ENCODE data around the gene ATOSA.

The ATOSA gene, protein sequence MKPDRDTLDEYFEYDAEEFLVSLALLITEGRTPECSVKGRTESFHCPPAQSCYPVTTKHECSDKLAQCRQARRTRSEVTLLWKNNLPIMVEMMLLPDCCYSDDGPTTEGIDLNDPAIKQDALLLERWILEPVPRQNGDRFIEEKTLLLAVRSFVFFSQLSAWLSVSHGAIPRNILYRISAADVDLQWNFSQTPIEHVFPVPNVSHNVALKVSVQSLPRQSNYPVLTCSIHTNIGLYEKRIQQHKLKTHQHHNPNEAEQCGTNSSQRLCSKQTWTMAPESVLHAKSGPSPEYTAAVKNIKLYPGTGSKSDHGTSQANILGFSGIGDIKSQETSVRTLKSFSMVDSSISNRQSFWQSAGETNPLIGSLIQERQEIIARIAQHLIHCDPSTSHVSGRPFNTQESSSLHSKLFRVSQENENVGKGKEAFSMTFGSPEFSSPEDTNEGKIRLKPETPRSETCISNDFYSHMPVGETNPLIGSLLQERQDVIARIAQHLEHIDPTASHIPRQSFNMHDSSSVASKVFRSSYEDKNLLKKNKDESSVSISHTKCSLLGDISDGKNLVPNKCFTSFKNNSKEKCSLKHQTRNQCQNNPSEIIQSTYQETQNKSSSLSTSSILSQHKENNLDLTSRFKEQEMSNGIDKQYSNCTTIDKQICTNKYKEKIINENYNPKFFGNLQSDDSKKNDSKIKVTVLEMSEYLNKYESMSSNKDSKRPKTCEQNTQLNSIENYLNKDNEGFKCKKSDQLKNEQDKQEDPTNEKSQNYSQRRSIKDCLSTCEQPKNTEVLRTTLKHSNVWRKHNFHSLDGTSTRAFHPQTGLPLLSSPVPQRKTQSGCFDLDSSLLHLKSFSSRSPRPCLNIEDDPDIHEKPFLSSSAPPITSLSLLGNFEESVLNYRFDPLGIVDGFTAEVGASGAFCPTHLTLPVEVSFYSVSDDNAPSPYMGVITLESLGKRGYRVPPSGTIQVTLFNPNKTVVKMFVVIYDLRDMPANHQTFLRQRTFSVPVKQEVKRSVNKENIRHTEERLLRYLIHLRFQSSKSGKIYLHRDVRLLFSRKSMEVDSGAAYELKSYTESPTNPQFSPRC

DNA sequence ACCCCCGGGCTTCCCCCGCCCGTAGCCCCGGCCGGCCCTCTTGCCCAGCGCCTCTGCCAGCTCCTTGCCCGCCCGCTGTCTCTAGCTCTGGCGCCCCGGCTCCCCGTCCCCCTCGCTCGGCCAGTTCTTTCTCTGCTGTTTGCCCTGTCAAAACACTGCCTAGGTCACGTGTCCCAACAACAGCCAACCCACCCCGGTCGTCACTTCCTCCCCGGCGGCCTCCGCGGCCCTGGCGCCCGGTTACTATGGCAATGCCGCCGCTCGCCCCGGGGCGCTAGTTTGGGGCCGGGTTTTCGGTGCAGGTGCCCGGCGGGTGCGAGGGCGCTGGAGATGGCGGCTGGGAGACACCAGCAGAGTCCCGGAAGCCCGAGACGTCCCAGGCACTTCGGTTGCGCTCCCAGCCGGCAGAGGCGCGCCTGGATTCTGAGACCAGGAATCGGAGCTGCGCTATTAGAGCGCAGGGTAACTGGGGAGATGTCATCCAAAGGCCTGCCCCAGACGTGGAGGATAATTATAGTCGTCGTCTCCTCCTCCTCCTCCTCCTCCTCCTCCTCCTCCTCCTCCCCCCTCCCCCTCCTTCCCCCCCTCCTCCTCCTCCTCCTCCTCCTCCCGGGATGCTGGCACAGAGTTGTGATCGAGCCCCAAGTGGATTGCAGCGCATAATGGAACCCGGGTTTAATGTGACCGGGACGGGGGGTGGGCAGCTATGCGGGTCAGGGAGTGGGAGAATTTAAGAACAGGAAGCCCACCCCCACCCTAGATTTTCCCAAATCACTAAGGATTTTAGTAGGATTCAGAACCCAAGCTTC lies at the start of gene ATOSA:
TSS of gene ATOSA (minus strand) at position 157 of the 809 bp plus-strand sequence. CDS start 1,367 bp downstream, outside the sequence.
- peak; percentile 77 for DNase-seq (ENCODE audit: extremely low spot score)
- TF ChIP-seq, protein P1, sequence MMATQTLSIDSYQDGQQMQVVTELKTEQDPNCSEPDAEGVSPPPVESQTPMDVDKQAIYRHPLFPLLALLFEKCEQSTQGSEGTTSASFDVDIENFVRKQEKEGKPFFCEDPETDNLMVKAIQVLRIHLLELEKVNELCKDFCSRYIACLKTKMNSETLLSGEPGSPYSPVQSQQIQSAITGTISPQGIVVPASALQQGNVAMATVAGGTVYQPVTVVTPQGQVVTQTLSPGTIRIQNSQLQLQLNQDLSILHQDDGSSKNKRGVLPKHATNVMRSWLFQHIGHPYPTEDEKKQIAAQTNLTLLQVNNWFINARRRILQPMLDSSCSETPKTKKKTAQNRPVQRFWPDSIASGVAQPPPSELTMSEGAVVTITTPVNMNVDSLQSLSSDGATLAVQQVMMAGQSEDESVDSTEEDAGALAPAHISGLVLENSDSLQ (IDR thresholded peaks at IDR 0.05) = no peak
- TF ChIP-seq CTBP1 (IDR thresholded peaks at IDR 0.05; ENCODE audit: borderline replicate concordance) (no peak), NFRKB (IDR thresholded peaks at IDR 0.05) (no peak)
- POLR2A ChIA-PET = interaction anchor here (0.9 kb wide), 1 partner anchor 383 kb away, joined by 3 read pairs; no protein-coding TSS in a partner anchor
- CTCF ChIA-PET = no interaction called here

DNA sequence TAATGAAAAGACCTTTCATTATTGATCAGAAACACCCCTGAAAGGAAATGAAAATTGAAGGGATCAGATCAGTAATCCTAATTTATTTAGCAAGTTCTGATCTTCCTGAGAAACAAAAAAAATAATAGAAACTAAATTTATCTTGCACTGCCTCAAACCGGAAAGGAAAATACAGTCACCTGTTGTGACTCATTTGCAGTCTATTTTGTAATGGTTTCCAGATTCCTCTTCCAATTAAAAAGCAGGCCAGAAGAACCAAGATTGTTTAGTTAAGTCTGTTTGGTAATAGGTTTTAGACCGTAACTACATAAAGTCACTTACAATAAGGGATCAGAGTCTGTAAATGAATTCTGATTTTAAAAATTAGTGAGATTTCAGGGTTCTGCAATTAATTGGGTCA lies 49.7 kb upstream of the ATOSA start:
- no peak for DNase-seq (ENCODE audit: extremely low spot score)
- no peak for TF ChIP-seq TARDBP (IDR thresholded peaks at IDR 0.05)
- no peak for TF ChIP-seq FOXK2 (IDR thresholded peaks at IDR 0.05)
- TF ChIP-seq LEF1 (IDR thresholded peaks at IDR 0.05; ENCODE audit: borderline replicate concordance) = no peak
- TF ChIP-seq HDGF (IDR thresholded peaks at IDR 0.05; ENCODE audit: borderline replicate concordance) = no peak
- TF ChIP-seq, protein P1 (IDR thresholded peaks at IDR 0.05) = no peak
- TF ChIP-seq ELF4 (IDR thresholded peaks at IDR 0.05) = no peak
- TF ChIP-seq ZNF384 (IDR thresholded peaks at IDR 0.05) = no peak
- TF ChIP-seq NFRKB (IDR thresholded peaks at IDR 0.05) = no peak
- no peak for TF ChIP-seq FOXM1 (IDR thresholded peaks at IDR 0.05; ENCODE audit: borderline replicate concordance)
- TF ChIP-seq FOXA1 (IDR thresholded peaks at IDR 0.05) = no peak
- no peak for TF ChIP-seq ARNT (IDR thresholded peaks at IDR 0.05)
- no peak for TF ChIP-seq L3MBTL2 (conservative IDR thresholded peaks at IDR 0.05)
- TF ChIP-seq SUZ12 (IDR thresholded peaks at IDR 0.05) = no peak
- no peak for TF ChIP-seq SP1 (IDR thresholded peaks at IDR 0.05)
- TF ChIP-seq CTBP1 (IDR thresholded peaks at IDR 0.05; ENCODE audit: borderline replicate concordance) = no peak
- no peak for TF ChIP-seq BHLHE40 (IDR thresholded peaks at IDR 0.05; ENCODE audit: borderline replicate concordance)
- CTCF ChIA-PET = no interaction called here
- POLR2A ChIA-PET = no interaction called here

DNA sequence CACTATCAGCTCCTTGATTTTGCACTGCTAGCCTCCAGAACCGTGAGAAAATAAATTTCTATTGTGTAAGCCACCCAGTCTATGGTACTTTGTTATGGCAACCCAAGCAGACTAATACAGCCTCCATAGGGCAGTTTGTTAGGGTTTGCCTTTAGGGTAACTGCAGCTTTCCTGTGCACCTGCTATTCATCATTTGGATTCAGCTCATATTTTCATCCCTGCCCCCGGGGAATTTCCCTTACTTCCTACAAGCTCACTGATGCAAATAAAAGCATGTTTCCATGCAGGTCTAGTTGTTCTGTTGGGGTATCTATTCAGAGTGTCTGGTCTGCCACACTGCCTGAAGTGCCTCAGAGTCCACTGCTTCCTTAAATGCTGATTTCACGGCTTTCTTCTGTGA lies 48.6 kb upstream of the ATOSA start:
- DNase-seq (ENCODE audit: extremely low spot score) = no peak
- no peak for TF ChIP-seq HDGF (IDR thresholded peaks at IDR 0.05; ENCODE audit: borderline replicate concordance)
- TF ChIP-seq NFRKB (IDR thresholded peaks at IDR 0.05) = no peak
- TF ChIP-seq SUZ12 (IDR thresholded peaks at IDR 0.05) = no peak
- no peak for TF ChIP-seq FOXK2 (IDR thresholded peaks at IDR 0.05)
- TF ChIP-seq ZNF384 (IDR thresholded peaks at IDR 0.05) = no peak
- no peak for TF ChIP-seq BHLHE40 (IDR thresholded peaks at IDR 0.05; ENCODE audit: borderline replicate concordance)
- TF ChIP-seq TARDBP (IDR thresholded peaks at IDR 0.05) = no peak
- TF ChIP-seq ELF4 (IDR thresholded peaks at IDR 0.05) = no peak
- no peak for TF ChIP-seq CTBP1 (IDR thresholded peaks at IDR 0.05; ENCODE audit: borderline replicate concordance)
- TF ChIP-seq FOXA1 (IDR thresholded peaks at IDR 0.05) = no peak
- POLR2A ChIA-PET = no interaction called here
- CTCF ChIA-PET = interaction anchor here (0.6 kb wide), 1 partner anchor 11 kb away, joined by 3 read pairs; no protein-coding TSS in a partner anchor

DNA sequence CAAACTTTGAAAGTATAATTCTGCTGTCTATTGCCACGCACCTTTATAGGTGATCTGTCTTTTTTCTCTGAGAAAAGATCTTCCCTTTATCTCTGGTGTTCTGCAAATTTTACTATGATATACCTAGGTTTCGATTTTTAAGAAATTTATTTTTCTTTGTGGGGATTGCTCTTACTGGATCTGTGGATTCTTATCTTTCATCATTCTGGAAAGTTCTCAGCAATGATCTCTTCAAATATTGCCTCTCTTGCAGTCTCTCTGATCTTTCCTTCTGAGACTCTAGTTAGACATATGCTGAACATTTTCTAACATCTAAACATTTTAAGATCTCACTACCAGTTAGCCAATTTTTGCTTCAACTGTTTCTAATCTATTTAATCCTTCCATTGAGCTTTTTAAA lies 47.0 kb upstream of the ATOSA start:
- POLR2A ChIA-PET = no interaction called here
- TF ChIP-seq L3MBTL2 (conservative IDR thresholded peaks at IDR 0.05) (no peak), CTBP1 (IDR thresholded peaks at IDR 0.05; ENCODE audit: borderline replicate concordance) (no peak), ZNF384 (IDR thresholded peaks at IDR 0.05) (no peak), LEF1 (IDR thresholded peaks at IDR 0.05; ENCODE audit: borderline replicate concordance) (no peak), ARNT (IDR thresholded peaks at IDR 0.05) (no peak), SUZ12 (IDR thresholded peaks at IDR 0.05) (no peak)
- CTCF ChIA-PET = interaction anchor here (0.5 kb wide), 1 partner anchor 395 kb away, joined by 6 read pairs; no protein-coding TSS in a partner anchor
- DNase-seq (ENCODE audit: extremely low spot score) = no peak

DNA sequence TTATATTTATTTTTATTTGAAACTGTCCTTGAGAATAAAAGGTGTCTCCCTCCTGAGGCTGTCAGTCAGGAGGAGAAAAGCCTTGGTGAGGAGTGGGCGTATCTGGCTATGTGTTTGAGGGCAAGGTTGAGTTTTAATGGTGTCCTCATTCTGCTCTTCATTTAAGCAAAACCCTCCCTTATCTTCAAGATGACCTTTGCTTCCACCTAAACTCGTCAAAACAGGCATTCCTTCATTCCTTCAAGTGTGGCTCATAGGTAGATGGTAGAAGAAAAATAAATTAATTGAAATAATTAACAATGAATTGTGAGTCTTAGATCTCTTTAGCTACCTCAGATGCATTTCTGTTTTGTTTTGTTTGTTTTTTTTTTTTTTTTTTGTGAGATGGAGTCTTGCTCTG lies 39.4 kb upstream of the ATOSA start:
- POLR2A ChIA-PET = interaction anchor here (1.2 kb wide), 1 partner anchor 9 kb away, joined by 3 read pairs; no protein-coding TSS in a partner anchor
- CTCF ChIA-PET = no interaction called here
- TF ChIP-seq HDGF (IDR thresholded peaks at IDR 0.05; ENCODE audit: borderline replicate concordance) = no peak
- no peak for TF ChIP-seq NFRKB (IDR thresholded peaks at IDR 0.05)
- TF ChIP-seq, protein P1 (IDR thresholded peaks at IDR 0.05) = no peak
- no peak for TF ChIP-seq BHLHE40 (IDR thresholded peaks at IDR 0.05; ENCODE audit: borderline replicate concordance)
- no peak for TF ChIP-seq ZNF384 (IDR thresholded peaks at IDR 0.05)
- no peak for TF ChIP-seq SUZ12 (IDR thresholded peaks at IDR 0.05)
- TF ChIP-seq CTBP1 (IDR thresholded peaks at IDR 0.05; ENCODE audit: borderline replicate concordance) = no peak
- no peak for TF ChIP-seq L3MBTL2 (conservative IDR thresholded peaks at IDR 0.05)
- no peak for TF ChIP-seq FOXA1 (IDR thresholded peaks at IDR 0.05)
- no peak for TF ChIP-seq FOXM1 (IDR thresholded peaks at IDR 0.05; ENCODE audit: borderline replicate concordance)
- no peak for TF ChIP-seq SP1 (IDR thresholded peaks at IDR 0.05)
- TF ChIP-seq ELF4 (IDR thresholded peaks at IDR 0.05) = no peak
- TF ChIP-seq TARDBP (IDR thresholded peaks at IDR 0.05) = no peak
- no peak for TF ChIP-seq ARNT (IDR thresholded peaks at IDR 0.05)
- no peak for TF ChIP-seq LEF1 (IDR thresholded peaks at IDR 0.05; ENCODE audit: borderline replicate concordance)
- no peak for TF ChIP-seq FOXK2 (IDR thresholded peaks at IDR 0.05)

More for the DNA sequence above, 39.4 kb upstream of the ATOSA start:
- DNase-seq (ENCODE audit: extremely low spot score) = no peak

Measured in HEK293T (cell line).